Brain pericyte (primary cell): Measurements from ENCODE around the gene ZKSCAN2.

Experiments
- DNase-seq: peaks from one replicate; pipeline ENCODE4 v3.0.0-alpha.2; 2012; ENCODE audit warnings: low read depth, low spot score

ZKSCAN2 gene

GRCh38 chr16:25257470-25257955 lies at the start of gene ZKSCAN2:
TSS of gene ZKSCAN2 (minus strand) at chr16:25257845. CDS start at chr16:25257127, 718 bp downstream.
- peak; percentile 32 for DNase-seq

GRCh38 chr16:25299792-25300590 lies 42.3 kb upstream of the ZKSCAN2 start:
- no peak for DNase-seq

- no peak for DNase-seq
Measured at GRCh38 chr16:25298165-25298872, 40.7 kb upstream of the ZKSCAN2 start.

- DNase-seq: no peak
Measured at GRCh38 chr16:25297151-25297787, 39.6 kb upstream of the ZKSCAN2 start.

GRCh38 chr16:25291580-25291979 lies 33.9 kb upstream of the ZKSCAN2 start:
- no peak for DNase-seq

GRCh38 chr16:25289466-25289865 lies 31.8 kb upstream of the ZKSCAN2 start:
- no peak for DNase-seq

- no peak for DNase-seq
Measured at GRCh38 chr16:25279491-25279890, 21.8 kb upstream of the ZKSCAN2 start.

- DNase-seq: no peak
Measured at GRCh38 chr16:25271421-25271820, 13.8 kb upstream of the ZKSCAN2 start.

GRCh38 chr16:25270577-25270976 lies 12.9 kb upstream of the ZKSCAN2 start:
- DNase-seq: no peak

GRCh38 chr16:25269879-25270278 lies 12.2 kb upstream of the ZKSCAN2 start:
- DNase-seq: no peak

GRCh38 chr16:25265968-25266367 lies 8.3 kb upstream of the ZKSCAN2 start:
- DNase-seq: no peak

- no peak for DNase-seq
Measured at GRCh38 chr16:25264597-25264996, 7.0 kb upstream of the ZKSCAN2 start.

- DNase-seq: no peak
Measured at GRCh38 chr16:25260416-25260815, 2.8 kb upstream of the ZKSCAN2 start.

GRCh38 chr16:25258861-25259179 lies 1.2 kb upstream of the ZKSCAN2 start:
- DNase-seq: no peak

- peak; percentile 65 for DNase-seq
Measured at GRCh38 chr16:25257956-25258860, 563 bp upstream of the ZKSCAN2 start.

GRCh38 chr16:25256695-25257469 lies 763 bp downstream of the ZKSCAN2 start:
- no peak for DNase-seq

GRCh38 chr16:25253322-25253721 lies 4.3 kb downstream of the ZKSCAN2 start:
- no peak for DNase-seq

- DNase-seq: no peak
Measured at GRCh38 chr16:25250467-25250866, 7.2 kb downstream of the ZKSCAN2 start.

- DNase-seq: no peak
Measured at GRCh38 chr16:25235991-25236390, 21.7 kb downstream of the ZKSCAN2 start.

GRCh38 chr16:25228372-25228771 lies 29.3 kb downstream of the ZKSCAN2 start:
- no peak for DNase-seq
